Activated effector memory CD4-positive, alpha-beta T cell treated with anti-CD3 and anti-CD28 coated beads, Interleukin-2, amount 50 U/mL, for 16 hours (primary cell): ENCODE data around the gene ASB8.
"Not testable (repeated sequence)": the region's sequence is repeated elsewhere in the genome, so short reads cannot be mapped to it uniquely, and the experiment has no call there.

Source experiments
- DNase-seq: peaks from one replicate; pipeline ENCODE4 v3.0.0-alpha.2; 2020

Gene ASB8

DNA sequence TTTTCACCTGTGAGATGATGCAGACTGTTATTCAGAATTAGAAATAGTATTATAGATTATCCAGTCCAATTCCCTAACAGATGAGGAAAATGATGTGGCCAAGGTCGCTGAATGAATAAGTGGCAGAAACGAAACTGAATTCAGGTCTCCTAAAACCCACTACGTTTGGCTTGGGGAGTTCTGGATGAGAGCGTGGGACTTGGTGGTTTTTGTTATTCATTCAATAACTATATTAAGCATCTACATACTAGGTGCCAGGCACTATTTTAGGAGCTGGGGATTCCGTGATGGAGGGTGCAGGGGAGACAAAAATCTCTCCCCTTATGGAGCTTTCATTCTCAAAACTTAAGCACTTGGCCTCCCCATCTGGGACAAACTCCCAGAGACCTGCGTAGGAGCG, 25.3 kb upstream of the ASB8 start:
- no peak for DNase-seq

DNA sequence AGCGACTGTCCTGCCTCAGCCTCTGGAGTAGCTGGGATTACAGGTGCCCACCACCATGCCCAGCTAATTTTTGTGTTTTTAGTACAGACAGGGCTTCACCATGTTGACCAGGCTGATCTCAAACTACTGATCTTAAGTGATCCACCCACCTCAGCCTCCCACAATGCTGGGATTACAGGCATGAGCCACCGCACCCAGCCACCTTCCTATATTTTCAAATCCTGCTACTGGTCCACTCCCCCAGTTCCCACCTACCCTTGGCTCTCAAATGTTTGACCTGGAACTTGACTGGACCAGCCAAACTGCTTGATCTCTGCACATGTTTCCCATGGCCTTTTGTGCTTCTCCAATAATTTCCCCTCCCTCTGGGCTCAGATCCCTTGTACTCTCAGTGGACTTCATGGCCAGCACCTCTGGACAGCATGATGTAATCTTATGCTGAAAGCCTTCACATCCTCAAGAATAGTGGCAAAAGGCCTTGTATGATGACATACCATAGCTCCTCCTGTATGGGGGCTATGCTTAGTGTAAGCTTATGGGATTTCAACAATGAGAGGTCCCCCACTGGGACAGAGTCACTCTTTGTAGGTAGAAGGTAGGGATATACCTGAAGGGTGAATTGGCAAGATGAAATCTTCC, 23.7 kb upstream of the ASB8 start:
- DNase-seq = no peak

DNA sequence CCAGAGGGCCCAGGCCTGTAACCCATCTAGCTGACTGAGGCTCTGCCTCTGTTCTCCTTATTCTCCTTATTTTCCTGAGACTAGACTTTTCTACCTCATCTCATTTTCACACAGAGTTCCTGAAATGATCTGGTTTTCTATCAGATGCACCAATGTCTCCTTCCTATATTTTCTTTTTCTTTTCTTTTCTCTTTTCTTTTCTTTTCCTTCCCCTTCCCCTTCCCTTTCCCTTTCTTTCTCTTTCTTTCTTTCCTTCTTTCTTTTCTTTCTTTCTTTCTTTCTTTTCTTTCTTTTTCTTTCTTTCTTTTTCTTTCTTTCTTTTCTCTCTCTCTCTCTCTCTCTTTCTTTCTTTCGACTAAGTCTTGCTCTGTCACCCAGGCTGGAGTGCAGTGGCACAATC, 23.1 kb upstream of the ASB8 start:
- DNase-seq = no peak

DNA sequence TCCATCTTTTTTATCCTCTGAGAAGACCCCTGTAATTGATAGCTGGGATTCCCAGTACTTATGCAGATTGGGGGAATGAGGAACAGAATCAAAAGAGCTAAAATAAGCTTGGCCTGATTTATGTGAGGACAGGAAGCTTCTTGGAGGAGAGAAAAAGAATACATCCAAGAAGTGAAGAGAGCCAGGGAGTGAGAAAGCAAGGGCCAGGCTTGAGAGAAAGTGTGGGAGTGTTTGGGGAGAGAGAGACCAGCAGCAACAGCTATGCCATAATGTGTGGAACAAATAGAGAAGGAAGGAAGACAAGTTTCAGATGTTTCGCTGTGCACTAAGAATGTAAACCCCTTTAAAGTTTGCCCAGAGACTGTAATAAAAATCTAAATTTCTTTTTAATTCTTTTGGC, 22.2 kb upstream of the ASB8 start:
- no peak for DNase-seq

DNA sequence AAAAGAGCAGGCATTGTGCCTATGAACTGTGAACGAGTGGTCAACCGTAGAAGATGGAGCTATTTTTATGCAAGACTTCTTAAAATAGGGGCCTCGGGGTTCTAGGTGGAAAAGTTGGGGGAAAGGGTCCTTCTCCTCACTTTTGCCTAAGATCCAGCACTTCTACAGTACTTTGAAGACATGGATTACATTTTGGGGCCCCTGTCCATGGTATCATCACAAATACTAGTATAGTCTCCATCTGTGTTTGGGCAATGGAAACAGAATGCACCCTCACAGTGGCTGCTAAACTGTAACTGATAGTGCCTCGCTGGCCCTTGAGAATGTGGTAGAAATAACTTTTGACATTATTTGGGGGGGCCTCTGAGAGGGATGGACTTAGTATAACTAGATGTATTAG, 20.7 kb upstream of the ASB8 start:
- no peak for DNase-seq

DNA sequence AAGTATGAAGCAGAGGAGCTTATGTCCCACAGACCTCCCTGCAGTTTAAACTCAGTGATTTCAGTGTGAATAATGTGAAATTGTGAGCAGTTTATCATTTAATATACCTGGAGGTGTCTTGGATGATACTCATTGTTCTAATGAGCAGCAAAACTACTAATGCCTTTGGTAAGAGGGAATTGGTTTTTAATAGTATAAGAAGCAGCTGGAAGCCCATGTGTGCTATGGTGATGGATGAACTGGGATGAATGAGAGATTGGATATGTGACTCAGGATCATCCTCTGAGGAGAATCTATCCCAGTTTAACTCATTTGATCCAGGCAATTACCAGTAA, 19.1 kb upstream of the ASB8 start:
- no peak for DNase-seq

DNA sequence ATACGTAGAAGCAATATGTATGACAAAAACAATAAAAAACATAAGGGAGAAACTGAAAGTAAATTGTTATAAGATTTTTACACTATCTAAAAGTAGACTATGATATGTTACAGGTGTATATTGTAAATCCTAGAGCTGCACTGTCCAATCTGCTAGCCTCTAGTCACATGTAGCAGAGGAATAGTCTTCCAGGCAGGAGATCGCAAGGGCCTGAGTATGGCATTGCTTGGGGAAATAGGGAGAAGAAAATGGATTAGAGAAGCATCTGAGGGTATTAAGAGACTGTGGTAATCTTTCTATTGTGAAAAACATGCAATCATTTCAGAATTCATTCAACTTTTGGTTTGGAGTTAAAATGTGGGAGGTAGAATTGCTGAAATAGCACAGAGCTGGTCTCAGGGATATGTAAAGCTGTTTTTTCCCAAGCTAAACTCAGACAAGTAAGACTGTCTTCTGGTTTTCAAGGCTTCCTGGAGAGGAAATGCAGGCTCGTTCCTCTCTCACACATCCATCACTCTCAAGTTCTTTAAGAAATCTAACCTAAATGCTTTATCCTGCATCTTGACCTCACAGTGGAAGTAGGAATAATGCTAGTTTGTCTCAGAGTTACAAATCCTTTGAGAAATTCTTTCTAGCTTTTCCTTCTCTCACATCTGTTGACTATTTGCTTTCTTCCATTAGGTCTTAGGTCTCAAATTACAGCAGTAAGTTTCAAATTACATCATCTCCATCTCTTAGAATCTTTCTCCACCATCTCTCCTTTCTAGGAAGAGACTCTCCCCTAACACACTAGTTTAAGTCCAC, 18.5 kb upstream of the ASB8 start:
- DNase-seq = no peak

DNA sequence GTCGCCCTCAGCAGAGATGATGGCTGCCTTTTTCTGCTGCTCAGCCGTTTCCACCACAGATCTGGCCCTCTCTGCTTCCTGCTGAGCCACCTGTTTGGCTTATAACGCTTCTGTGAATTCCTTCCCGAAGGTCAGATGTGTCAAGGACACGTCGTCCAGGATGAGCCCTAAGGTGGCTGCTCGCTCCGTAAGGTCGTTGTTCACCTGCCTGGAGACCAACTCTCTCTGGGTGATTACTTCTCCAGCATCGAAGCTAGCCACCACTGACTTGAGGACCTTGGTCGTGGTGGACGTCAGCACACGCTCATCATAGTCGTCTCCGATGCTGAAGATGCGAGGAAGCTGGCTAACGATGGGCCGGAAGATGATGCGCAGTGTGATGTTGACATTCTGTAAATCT, 11.7 kb upstream of the ASB8 start:
- DNase-seq = no peak

DNA sequence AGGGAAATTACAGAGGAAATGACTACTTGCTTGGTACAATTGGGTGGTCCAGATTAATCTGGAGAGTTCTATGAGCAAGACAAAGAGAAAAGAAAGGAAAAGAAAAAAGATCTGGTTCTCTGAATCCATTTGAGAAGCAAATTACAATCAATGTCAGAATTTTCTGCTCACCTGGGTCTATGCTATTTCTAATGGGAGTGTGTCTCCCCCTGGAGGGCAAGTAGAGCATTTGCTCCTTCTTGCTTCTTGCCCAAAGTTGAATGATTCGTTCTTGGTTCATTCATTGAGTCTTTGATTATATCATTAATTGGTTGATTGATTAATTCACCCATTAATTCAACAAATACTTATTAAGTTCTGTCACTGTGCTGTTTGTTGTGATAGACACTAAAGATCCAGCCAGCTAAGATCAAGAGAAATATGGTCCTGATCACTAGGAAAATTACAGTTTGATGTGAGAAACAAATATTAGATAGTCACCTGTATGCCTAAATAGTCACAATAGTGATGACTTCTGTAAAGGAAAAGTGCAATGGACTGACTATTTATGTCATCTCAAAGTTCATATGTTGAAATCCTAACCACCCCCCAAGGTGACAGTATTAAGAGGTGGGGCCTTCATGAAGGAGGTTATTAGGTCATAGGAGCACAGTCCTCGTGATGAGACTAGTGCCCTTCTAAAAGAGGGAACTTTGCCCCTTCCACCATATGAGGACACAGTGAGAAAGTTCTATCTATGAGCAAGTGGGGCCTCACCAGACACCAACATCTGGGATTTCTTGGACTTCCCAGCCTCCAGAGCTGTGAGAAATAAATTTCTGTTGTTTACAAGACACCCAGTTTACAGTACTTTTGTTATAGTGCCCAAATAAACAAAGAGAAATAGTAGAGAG, 8.0 kb upstream of the ASB8 start:
- DNase-seq = peak; percentile 68

DNA sequence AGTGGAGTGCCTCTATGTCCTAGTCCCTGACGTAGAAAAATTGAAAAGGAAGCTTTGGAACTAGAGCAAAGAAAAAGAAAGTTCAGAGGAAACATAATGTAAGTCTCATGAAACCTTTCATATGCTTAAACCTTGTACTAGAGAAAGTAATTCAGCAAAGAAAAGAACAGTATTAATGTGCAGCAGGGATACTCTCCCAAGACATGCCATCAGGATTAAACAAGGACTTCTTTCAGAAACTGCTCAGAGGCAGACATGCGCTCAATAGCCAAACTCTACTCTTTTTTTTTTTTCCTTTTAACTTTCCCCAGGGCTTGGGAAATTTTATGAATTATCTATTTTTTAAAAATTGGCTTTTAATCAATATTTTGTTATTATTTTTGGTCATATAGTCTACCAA, 7.1 kb upstream of the ASB8 start:
- no peak for DNase-seq

DNA sequence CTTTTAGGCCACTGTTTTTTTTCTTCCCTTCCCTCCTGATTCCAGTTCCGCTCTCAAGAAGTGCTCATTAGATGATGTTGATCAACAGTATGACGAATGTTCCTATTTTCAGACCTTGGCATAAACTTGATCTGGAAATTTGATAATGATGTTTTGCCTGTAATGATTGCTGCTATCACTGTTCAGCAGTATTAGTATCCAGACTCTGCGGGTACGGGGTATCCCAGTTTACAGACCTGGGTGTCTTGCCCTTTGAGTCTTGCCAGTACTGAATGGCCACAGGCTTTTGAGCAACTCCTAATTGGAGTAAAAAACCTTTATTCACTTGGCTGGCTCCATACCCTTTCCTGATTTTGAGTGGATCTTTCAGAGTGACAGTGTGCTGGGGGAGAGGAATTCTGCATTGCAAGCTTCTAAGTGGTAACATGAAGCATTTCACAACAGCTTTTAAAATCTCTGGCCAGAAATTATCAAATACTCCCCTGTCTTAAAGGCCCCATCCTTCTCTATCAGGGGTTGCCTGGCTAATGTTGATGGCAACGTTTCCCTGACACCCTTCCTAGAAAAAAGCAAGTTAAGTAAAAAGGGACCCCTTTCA, 5.9 kb upstream of the ASB8 start:
- DNase-seq = no peak

DNA sequence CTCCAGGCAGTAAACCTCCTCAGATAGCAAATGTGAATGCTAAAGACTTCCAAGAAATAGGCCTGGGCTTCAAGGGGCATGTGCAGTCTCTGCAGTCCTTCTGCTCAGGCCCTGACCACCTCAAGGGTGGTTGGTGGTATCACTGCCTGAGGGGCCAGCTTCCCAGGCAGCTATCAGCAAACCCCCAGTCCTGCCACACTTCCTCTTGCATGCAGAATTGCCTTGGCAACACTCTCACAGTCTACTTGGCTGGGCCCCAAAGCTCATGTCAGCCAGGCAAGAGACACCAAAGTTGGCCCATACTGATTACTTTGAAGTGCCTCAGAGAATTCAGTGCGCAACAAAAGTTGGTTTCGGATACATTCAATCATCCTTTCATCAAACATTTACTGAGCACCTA, 3.5 kb upstream of the ASB8 start:
- no peak for DNase-seq

DNA sequence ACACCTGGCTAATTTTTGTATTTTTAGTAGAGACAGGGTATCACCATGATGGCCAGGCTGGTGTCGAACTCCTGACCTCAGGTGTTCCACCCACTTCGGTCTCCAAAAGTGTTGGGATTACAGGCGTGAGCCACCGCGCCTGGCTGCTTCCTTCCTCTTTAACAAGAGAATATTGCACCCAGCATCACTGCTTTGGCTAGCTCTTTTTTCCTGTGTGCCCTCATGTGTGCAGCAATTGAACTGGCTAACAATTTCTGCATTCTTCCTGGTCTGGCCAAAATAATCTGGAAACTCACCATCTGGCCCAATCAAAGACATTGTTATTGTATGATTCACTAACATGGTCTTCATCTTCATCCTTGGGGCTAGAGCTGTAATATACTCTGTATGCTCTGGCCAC, 2.7 kb upstream of the ASB8 start:
- no peak for DNase-seq

DNA sequence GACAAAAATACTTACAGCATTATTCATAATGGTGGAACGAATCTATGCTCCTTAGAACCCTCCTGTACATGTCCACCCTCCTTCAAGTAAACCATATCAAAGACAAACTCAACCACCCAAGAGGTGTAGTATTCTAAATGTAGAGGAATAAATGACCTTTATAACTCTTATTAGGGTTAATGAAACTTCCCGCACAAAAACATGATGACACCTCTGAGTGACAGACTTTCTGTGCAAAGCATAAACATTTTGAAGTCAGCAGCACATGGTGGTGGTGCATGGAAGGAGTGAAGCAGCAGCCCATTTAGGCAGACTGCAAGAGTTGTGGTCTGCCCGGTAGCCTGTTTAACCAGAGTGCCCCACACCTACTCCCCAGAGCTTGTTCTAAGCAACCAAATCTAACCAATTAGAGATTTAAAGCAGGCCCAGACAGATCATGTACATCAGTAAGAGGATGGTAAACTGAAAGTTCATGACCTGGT, 615 bp upstream of the ASB8 start:
- DNase-seq = no peak

DNA sequence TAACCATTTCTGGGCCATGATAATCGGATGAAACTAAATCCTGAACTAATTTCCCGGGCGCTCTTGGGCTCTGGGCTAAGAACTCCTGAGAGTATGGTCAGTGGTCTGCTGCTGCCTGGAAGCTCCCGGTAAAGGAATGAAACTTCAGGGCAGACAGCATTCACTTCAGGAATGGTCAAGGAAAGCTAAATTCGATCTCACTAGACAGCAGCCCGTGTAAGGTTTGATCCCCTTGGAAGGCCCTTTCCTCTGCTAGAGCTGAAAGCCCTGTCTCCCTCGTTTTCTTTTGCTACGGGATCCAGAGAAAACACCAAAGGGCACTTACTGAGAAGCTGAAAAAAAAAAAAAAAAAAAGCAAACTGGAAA, 680 bp downstream of the ASB8 start:
- no peak for DNase-seq

DNA sequence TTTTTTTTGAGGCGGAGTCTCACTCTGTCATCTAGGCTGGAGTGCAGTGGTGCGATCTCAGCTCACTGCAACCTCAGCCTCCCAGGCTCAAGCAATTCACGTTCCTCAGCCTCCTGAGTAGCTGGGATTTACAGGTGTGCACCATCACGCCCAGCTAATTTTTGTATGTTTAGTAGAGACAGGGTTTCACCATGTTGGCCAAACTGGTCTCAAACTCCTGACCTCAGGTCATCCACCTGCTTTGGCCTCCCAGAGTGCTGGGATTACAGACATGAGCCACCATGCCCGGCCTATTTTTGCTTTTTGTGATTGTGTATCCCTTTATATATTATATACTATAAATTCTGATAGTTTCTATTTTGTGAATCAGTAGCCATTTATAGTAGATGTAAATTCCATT, 1.5 kb downstream of the ASB8 start:
- not testable (repeated sequence) for DNase-seq

DNA sequence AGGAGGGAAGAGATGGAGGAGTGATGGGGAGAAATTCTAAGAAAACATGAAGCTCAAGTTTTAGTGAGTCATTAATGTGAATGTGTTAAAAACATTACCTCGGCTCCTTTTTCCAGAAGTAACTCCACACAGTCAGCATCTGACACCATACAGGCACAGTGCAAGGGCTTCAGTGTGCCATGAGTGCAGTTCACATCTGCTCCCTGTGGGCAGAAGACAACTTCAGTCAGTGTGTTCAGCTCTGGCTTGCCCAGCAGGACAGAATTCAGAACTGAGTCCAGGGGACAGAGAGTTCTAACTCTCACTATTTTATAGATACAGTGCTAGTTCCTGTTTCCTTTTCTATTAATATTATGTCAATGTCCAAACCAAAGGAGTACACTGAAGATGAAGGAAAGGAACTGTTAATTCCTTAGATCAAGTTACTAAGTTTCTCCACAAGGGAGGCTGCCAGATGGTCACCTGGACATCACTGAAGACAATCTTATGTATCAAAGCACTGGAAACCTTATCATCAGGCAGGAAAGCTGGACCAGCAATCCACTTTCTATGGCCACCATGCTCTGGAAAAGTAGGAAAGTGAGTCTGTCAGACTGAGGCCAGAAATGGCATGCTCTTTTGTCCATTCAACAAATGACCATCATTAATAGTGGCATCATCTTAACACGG, 6.1 kb downstream of the ASB8 start:
- DNase-seq = no peak

DNA sequence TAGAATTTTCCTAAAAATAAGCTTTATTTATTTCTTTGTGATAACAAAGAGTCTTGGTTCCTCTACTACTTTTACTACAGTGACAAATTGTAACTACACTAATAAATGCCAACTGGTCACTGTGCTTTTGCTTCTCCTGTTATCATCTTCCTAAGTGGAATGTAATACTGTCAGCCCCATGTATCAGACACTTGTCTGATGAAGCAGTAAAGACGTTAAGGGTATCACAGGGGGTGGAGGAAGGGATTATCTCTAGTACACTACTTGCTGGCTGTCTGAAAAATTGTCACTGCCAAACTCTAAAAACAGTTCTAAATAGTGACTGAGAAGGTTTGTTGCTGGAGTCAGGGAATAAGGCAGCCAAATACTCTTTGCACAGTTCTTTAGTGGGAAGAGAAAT, 11.3 kb downstream of the ASB8 start:
- no peak for DNase-seq

DNA sequence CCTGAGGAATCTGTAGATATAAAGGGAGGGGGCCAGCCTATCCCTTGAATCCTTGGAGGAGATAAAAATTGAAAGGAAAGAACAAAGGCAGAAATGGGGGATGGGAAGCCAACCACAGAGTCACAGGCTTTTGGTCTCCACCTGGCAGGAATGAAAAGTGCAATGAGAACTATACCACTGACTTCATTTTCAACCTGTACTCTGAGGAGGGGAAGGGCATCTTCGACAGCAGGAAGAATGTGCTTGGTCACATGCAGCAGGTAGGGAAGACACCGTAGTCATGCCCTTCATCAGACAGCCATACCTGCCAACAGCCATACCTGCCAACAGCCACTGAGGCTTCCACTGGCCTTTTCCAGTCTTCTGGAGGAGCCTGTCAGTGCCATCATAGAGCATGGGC, 13.4 kb downstream of the ASB8 start:
- DNase-seq = no peak

DNA sequence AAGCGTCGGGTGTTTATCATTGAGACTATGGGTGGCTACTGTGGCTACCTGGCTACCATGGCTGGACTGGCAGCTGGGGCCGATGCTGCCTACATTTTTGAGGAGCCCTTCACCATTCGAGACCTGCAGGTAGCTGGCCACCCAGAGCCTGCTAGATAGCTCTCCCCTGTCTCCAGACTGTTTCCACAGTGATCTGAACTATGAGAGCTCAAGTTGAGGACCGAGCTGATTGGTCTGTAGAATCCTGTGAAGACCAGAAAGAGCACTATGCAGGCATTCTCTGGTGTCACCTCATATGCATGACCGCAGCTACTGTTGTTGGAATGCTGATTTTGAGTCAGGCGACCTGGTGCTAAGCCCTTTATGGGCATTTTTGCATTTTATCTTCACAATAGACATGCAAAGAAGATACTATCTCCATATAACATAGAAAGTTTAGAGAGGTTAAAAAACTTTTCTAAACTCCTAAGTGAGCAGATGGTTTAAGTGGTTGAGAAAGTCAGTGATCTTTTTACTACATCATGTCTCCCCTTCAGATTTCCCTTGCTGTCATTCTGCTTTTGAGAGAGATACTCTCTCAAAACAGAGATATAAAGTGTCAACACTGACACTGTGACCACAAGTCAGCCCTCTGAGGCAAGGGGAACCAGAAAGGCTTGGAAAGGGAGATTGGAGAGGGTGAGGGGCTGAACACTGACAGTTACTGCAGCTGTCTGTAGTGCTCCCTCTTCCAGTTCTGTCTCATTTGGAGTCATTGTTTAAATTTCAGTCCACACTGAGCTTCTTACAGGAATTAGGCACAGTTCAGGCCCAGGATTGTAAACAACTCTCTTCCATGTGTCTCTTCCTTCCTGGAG, 14.3 kb downstream of the ASB8 start:
- DNase-seq = no peak

DNA sequence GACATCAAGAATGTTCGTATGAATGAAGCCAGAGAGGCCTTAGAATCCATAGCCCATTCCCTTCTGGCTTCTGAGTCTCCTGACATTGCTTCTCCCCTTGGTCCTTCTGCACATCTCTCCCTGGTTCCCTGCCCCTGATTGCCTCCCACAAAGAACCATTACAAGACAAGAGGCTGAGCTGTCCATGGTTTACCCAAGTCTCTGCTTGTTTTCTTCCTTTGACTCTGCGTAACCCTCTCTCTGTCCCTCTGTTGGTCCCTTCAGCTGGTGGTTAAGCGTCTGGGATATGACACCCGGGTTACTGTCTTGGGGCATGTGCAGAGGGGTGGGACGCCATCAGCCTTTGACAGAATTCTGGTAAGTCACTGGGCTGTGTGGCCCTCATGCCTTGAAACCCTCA, 22.3 kb downstream of the ASB8 start:
- no peak for DNase-seq

DNA sequence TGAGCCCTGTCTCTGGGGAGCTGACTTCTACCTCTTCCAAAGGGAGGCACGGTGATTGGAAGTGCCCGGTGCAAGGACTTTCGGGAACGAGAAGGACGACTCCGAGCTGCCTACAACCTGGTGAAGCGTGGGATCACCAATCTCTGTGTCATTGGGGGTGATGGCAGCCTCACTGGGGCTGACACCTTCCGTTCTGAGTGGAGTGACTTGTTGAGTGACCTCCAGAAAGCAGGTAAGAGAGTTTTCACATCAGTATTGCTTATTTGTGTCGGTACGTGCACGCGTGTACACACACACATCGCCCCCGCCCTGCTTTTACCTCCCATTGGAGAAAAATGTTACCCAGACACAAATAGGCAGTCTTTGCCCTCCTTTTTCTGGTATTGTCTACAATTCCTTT, 24.5 kb downstream of the ASB8 start:
- no peak for DNase-seq
